ENCODE data around the gene CATSPER4.

Gene CATSPER4

DNA sequence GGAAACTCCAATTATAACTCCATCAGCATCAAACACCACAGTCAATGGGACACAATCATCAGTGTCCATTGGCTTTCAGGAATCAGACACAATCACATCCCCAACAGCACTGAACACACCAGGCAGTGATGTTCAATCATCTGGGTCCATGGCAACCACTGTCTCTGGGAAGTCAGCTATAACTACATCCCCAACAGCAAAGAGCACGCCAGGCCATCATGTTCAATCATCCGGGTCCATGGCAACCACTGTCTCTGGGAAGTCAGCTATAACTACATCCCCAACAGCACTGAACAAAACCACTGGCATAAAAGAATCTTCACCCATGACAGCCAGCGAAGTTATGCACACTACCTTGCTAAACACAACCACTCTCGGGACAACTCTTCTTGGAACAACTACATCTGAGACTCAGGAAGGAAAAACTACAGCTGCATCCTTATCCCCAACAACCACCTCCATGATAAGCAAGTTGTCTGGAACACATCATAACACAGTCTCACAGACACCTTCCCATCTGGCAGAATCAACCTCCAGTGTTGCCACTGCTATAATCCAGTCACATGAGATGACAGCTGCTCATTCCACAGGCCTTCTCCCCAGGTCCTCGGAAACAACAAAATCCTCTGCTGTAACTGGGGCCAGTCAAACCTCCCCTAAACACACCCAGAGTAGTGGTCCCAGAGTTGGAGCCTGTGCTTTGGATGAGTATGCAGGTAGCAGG is 19.9 kb downstream of the CATSPER4 start:
- Histone ChIP-seq H3K27me3 (no peaks in the 10 kb centered on the region), H3K4me1 (ENCODE audit: control insufficient read depth in 1 of 2, insufficient read depth in 1 of 2, low read depth in 1 of 2, low read length in 1 of 2) (no peaks in the 10 kb centered on the region), H3K27ac (no peak overlapping the region), H3K36me3 (no peaks in the 10 kb centered on the region), H3K9me3 (no peaks in the 10 kb centered on the region), H3K4me3 (ENCODE audit: low read depth in 1 of 2, low read length in 1 of 2) (no peak overlapping the region)
- TF ChIP-seq CTCF (IDR thresholded peaks at IDR 0.05) = no peak

GRCh38 chr1:26212726-26213125 is 22.3 kb downstream of the CATSPER4 start:
- Histone ChIP-seq H3K27ac (no peak overlapping the region), H3K4me1 (ENCODE audit: control insufficient read depth in 1 of 2, insufficient read depth in 1 of 2, low read depth in 1 of 2, low read length in 1 of 2) (no peaks in the 10 kb centered on the region), H3K9me3 (no peaks in the 10 kb centered on the region), H3K4me3 (ENCODE audit: low read depth in 1 of 2, low read length in 1 of 2) (no peak overlapping the region), H3K36me3 (no peaks in the 10 kb centered on the region), H3K27me3 (no peaks in the 10 kb centered on the region)
- no peak for TF ChIP-seq CTCF (IDR thresholded peaks at IDR 0.05)

- Histone ChIP-seq H3K9me3 (no peaks in the 10 kb centered on the region), H3K27ac (no peak overlapping the region), H3K27me3 (no peaks in the 10 kb centered on the region), H3K36me3 (no peaks in the 10 kb centered on the region), H3K4me3 (ENCODE audit: low read depth in 1 of 2, low read length in 1 of 2) (no peak overlapping the region), H3K4me1 (ENCODE audit: control insufficient read depth in 1 of 2, insufficient read depth in 1 of 2, low read depth in 1 of 2, low read length in 1 of 2) (no peaks in the 10 kb centered on the region)
- no peak for TF ChIP-seq CTCF (IDR thresholded peaks at IDR 0.05)
Observed at GRCh38 chr1:26213335-26213905, 23.0 kb downstream of the CATSPER4 start.

DNA sequence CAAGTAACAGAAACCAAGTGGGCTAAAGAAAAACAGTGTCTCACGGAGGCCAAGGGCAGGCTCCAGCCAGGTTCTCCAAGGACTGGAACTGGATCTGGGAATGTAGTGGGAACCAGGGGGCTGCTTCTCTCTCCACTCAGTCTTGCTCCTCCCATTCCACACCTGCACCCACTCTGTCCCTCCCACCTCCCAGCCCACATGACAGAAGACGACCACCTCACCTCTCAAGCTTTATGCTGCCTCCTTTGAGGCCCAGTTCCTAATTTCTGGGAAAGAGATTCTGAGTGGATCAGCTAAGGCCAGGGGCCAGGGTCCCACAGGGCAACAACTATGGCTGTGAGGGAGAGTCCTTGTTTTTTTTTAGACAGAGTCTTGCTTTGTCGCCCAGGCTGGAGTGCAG is 24.8 kb downstream of the CATSPER4 start:
- Histone ChIP-seq H3K27ac (no peak overlapping the region), H3K9me3 (no peaks in the 10 kb centered on the region), H3K36me3 (no peaks in the 10 kb centered on the region), H3K4me1 (ENCODE audit: control insufficient read depth in 1 of 2, insufficient read depth in 1 of 2, low read depth in 1 of 2, low read length in 1 of 2) (no peaks in the 10 kb centered on the region), H3K27me3 (peaks cover 5% of the 10 kb centered on the region), H3K4me3 (ENCODE audit: low read depth in 1 of 2, low read length in 1 of 2) (no peak overlapping the region)
- TF ChIP-seq CTCF (IDR thresholded peaks at IDR 0.05) = no peak

DNA sequence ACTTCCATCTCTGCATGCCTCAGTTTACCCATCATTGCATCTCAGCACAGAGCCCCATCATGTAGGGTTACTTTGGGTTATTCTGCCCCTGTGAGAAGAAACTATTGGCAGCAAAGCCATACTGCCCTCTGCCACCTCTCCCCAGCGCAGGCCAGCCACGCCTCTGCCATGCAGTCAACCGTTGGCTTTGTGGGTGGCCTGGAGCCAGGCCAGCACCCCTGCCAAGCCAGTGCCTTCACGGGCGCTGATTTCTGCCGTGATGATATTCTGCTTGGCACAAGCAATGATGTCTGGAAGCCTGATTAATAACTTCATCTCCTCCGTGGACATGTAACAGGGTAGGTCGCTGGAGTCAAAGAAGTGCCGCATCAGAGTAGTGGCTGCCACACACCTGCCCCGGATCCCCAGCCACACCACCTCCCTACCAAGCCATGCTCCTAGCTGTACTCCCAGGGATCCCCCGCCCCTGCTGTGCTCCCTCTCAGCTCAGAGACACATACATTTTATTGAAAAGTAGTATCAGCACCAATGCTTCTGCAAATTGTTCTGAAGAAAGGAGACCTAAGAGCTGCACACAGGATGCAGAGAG is 28.6 kb downstream of the CATSPER4 start:
- Histone ChIP-seq H3K4me3 (ENCODE audit: low read depth in 1 of 2, low read length in 1 of 2) (no peak overlapping the region), H3K27me3 (peaks cover 29% of the 10 kb centered on the region), H3K27ac (no peak overlapping the region), H3K36me3 (no peaks in the 10 kb centered on the region), H3K9me3 (no peaks in the 10 kb centered on the region), H3K4me1 (ENCODE audit: control insufficient read depth in 1 of 2, insufficient read depth in 1 of 2, low read depth in 1 of 2, low read length in 1 of 2) (no peaks in the 10 kb centered on the region)
- TF ChIP-seq CTCF (IDR thresholded peaks at IDR 0.05) = no peak
